Activated naive CD8-positive, alpha-beta T cell treated with anti-CD3 and anti-CD28 coated beads, Interleukin-2, amount 50 U/mL, for 16 hours (primary cell): Measurements from ENCODE around the gene CREB3.

Experiments
- DNase-seq: peaks from one replicate; pipeline ENCODE4 v3.0.0-alpha.2; 2020; ENCODE audit warnings: low read depth, low spot score

Gene CREB3

GRCh38 chr9:35748858-35749514 is 16.5 kb downstream of the CREB3 start, which contains the start of the genes GBA2 and RGP1:
TSS of gene GBA2 (minus strand) at chr9:35749228. CDS start at chr9:35748704, 524 bp downstream.
TSS of gene RGP1 (plus strand) at chr9:35749287. CDS start at chr9:35749756, 469 bp downstream.
- peak; percentile 29 for DNase-seq

- no peak for DNase-seq
Observed at GRCh38 chr9:35749515-35750255, 17.2 kb downstream of the CREB3 start.

DNA sequence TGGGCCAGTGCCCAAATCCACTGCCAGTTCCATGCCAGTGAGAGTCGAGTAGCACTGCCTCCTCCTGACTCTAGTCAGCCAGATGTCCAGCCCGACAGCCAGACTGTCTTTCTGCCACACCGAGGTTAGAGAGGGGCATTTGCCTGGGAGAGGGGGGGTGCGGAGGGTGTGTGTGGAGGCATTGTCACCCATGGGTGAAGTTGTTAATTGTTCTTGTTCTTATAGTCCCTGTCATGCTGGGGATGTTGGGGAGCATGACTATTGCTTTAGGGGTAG is 17.7 kb downstream of the CREB3 start:
- no peak for DNase-seq

DNA sequence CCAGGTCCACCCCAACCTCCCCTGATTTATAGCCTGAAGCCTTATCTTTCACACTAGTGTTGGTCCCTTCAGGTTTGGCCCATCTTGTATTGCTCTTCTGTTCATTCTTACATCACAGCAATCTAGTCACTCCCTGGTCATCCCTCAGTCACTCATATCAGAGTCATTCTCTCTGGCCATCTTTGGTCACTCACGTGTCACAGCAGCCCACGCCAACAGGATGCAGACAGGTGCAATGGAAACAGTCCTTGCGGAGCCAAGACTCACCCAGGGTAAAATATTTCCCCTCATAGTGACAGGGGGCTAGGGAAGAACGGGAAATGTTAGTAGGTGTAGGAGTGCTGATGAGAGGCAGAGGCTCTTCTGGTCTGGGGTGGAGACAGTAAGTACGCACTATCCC is 21.0 kb downstream of the CREB3 start:
- DNase-seq, result no peak

GRCh38 chr9:35754264-35754663 is 21.8 kb downstream of the CREB3 start, which contains the start of gene MSMP:
TSS of gene MSMP (minus strand) at chr9:35754276. CDS start at chr9:35754129, 147 bp downstream.
- DNase-seq, result no peak

DNA sequence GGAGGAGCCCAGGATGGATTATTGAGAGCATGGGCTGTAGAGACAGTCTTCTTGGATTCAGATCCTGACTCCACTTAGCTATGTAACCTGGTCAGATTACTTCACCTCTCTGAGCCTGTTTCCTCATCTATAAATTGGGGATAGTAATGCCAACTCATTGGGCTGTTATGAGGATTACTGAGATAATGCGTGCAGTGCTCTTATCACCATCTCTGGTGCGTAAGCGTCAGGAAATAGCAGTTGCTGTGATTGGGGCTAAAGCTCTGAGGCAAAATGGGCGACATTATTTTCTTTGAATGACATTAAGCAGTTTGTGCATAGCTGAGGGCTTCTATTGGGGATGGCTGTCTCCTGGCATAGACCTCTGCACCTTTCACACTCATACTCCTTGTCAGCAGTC is 22.6 kb downstream of the CREB3 start:
- no peak for DNase-seq

GRCh38 chr9:35756275-35757225 is 24.1 kb downstream of the CREB3 start:
- peak; percentile 63 for DNase-seq

GRCh38 chr9:35757226-35757891 is 24.9 kb downstream of the CREB3 start:
- no peak for DNase-seq

- DNase-seq, result no peak
Observed at GRCh38 chr9:35757892-35758275, 25.4 kb downstream of the CREB3 start.

DNA sequence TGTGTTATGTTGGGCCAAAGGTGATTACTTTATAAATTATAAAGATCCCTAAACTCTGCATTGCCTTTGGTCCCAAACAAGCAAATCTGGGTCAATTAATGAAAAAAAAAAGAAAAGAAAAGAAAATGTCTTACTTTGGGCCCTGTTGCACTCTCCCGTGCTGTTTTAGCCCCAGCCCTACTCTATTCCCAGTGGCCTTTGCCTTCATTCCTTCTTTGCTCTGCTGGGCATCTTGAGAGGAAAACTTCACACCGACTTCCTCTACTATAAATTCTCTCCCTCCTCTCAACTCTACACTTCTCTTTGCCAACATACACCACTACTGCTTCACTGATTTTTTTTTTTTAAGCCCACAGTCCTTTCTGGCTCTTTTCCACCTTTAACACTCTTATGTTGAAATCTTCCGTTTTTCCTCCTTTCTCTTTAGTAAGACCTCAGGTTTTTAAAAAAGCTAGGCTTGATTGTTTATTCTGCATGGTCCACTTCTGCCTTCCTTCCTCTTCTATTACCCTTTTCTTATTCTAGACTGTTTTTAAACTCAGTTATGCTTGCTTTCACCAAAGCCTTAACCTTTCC is 26.1 kb downstream of the CREB3 start:
- DNase-seq, result no peak

- no peak for DNase-seq
Observed at GRCh38 chr9:35759795-35760194, 27.3 kb downstream of the CREB3 start.

- no peak for DNase-seq
Observed at GRCh38 chr9:35760651-35761050, 28.2 kb downstream of the CREB3 start.

GRCh38 chr9:35763181-35763580 is 30.7 kb downstream of the CREB3 start:
- no peak for DNase-seq

- no peak for DNase-seq
Observed at GRCh38 chr9:35763803-35764202, 31.3 kb downstream of the CREB3 start.

DNA sequence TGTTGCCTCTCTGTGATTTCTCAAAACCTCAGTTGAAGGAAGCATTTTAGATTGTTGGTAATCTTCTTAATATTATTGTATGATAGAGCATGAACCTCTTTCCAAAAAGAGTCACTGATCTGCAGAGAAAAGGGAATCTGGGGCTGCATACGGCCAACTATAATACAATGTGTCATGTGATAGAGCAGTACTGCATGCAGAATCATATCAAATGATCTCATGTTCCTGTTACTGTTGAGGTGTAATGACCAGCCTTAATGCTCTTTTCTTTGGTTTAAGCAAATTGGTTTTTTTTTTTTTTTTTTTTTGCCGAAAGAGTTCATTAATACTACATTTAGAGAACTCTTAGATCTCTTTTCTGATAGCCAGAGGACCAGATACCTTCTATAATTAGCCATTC is 34.5 kb downstream of the CREB3 start:
- DNase-seq, result no peak

GRCh38 chr9:35767458-35767857 is 35.0 kb downstream of the CREB3 start:
- DNase-seq, result no peak

- DNase-seq, result no peak
Observed at GRCh38 chr9:35769763-35770162, 37.3 kb downstream of the CREB3 start.

DNA sequence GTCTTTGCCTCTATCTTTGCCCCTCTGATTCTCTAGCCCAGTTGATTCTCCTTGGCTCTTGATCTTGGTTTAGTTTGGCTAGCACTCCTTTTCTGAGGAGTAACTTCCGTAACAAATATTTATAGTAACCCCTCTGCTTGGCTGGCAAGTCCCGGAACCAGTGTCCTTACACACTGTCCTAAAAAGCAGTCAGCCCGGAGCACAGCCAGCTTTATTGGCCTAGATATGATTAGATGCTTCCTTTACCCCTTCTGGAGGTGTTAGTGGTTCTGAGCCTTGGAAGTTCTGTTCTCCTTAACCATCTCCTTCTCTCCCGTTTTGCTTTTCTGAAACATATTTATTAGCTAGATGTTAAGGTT is 38.6 kb downstream of the CREB3 start:
- DNase-seq, result no peak

DNA sequence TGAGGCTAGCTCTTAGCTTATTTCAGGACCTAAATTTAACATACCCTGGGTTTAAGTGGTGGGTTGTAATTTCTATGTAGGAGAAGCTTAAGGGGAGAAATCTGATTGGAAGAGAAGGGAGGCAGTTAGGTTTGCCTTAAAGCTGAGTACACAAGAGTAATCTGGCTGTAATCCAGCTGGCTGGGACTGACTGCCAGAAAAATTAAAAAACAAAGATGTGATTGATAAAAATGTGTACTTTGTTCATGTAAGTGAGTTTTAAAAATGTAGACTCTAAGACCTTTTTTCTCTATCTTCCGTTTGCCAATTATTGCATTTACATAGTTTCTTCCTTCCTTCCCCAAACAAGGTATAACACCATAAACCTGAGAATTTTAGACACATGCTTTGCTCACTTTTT is 39.1 kb downstream of the CREB3 start:
- DNase-seq, result no peak

DNA sequence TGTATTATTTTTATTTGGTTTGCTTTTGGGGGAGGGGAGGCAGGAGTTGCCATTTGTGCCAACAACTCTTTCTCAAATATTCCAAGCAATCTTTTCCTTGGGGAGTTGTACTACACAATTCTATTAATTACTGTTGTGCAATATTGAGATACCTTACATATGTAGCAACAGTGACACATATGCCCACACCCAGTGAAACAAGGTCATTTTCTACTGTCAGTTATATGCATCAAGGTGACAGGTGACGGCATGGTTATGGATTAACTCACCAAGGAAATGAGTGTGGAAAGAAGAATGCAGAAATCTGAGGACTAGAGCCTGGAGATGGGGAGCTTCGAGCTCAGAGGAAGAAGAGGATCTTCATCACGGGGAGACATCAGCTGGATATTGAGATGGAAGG is 39.5 kb downstream of the CREB3 start:
- no peak for DNase-seq

DNA sequence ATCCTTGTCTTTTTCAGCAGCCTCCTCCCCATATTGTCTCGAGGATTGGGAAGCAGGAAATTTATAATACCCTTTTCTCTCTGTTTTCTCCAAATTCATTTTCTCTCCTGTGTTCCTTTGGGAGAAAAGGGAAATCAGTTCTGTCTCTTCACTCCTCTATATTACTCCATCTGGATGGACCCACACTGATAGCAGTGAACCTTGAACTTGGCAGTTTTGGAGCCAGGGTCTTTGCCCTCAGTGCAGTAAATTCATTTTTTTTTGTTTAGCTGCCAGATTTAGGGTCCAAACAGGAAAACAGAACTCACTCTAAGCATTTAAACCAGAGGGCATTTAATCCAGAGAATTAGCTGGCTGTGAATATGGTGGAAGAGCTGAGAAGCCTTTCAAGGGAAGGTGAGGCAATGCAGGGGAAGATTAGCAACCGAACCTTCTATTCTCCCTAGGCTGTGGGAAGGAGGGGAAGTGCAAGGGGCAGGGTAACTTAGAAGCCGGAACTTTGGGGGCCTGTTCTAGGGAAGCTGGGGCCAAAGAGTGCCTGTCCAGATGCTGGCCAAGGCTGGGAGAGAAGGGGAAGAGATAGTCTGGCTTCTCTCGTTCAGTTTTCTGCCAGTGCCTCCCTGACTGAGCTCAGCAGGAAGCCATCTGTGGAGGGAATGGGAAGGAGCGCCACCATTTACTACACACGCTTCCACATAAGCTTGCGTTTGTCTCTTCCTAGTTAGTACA is 42.6 kb downstream of the CREB3 start:
- DNase-seq, result no peak
